ENCODE results near the gene RNF115.

- TF ChIP-seq, protein P1, sequence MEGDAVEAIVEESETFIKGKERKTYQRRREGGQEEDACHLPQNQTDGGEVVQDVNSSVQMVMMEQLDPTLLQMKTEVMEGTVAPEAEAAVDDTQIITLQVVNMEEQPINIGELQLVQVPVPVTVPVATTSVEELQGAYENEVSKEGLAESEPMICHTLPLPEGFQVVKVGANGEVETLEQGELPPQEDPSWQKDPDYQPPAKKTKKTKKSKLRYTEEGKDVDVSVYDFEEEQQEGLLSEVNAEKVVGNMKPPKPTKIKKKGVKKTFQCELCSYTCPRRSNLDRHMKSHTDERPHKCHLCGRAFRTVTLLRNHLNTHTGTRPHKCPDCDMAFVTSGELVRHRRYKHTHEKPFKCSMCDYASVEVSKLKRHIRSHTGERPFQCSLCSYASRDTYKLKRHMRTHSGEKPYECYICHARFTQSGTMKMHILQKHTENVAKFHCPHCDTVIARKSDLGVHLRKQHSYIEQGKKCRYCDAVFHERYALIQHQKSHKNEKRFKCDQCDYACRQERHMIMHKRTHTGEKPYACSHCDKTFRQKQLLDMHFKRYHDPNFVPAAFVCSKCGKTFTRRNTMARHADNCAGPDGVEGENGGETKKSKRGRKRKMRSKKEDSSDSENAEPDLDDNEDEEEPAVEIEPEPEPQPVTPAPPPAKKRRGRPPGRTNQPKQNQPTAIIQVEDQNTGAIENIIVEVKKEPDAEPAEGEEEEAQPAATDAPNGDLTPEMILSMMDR (IDR thresholded peaks at IDR 0.05 in 2 of 3, conservative IDR thresholded peaks at IDR 0.05 in 1 of 3; ENCODE audit: borderline replicate concordance in 1 of 3, insufficient read depth in 1 of 3, low read depth in 2 of 3, low read length in 2 of 3): no peak
- TF ChIP-seq POLR2AphosphoS5 (IDR thresholded peaks at IDR 0.05; ENCODE audit: low read depth, low read length): no peak
- TF ChIP-seq EGR1 (IDR thresholded peaks at IDR 0.05; ENCODE audit: low read depth): no peak
- TF ChIP-seq ZNF274 (IDR thresholded peaks at IDR 0.05; ENCODE audit: low read depth, low read length): no peak
- no peak for TF ChIP-seq ELF1 (IDR thresholded peaks at IDR 0.05; ENCODE audit: borderline replicate concordance, low read depth)
Observed at GRCh38 chr1:145719230-145720079, 104.4 kb downstream of the RNF115 start, which contains the start of gene CD160.

Data from HCT116 (cell line).